K562 (cell line): Measurements from ENCODE around the gene RREB1. TPM values are rescaled to one million over a fixed set of nuclear protein-coding genes. Genes with fewer than 3 reads are reported as not detected.

Source experiments
- ATF1 ChIP-seq, 2 experiments: fragments of 450-650 bp in 1 of 2; IDR thresholded peaks; 2 replicates each; pipeline ENCODE4 v1.6.1; 2016; ENCODE audit warnings: missing compliant biosample characterization in 1 of 2, missing genetic modification characterization in 1 of 2
- HDAC2 ChIP-seq: fragments of 450-650 bp; IDR thresholded peaks from 2 replicates; pipeline ENCODE4 v1.6.1; 2016; ENCODE audit warnings: mild to moderate bottlenecking
- MYBL2 ChIP-seq, 2 experiments: fragments of 450-650 bp in 1 of 2; sonication (generic) in 1 of 2; formaldehyde crosslinking in 1 of 2; IDR thresholded peaks; 2 replicates each; pipeline versions ENCODE4 v1.6.1 to v1.8.1; 2017 to 2022; ENCODE audit warnings: borderline replicate concordance in 1 of 2, inconsistent platforms in 1 of 2, low read depth in 1 of 2, mild to moderate bottlenecking in 1 of 2, missing genetic modification reagents in 1 of 2, moderate library complexity in 1 of 2
- NCOA6 ChIP-seq: fragments of 450-650 bp; IDR thresholded peaks from 2 replicates; pipeline ENCODE4 v1.6.1; 2017; ENCODE audit warnings: mild to moderate bottlenecking
- ZNF316 ChIP-seq: fragments of 450-650 bp; IDR thresholded peaks from 2 replicates; pipeline ENCODE4 v1.6.1; 2016
- ZSCAN32 ChIP-seq: fragments of 450-650 bp; formaldehyde crosslinking; IDR thresholded peaks from 2 replicates; pipeline ENCODE4 v1.4.0; 2020; ENCODE audit warnings: mild to moderate bottlenecking, moderate library complexity
- polyA plus RNA-seq, 8 experiments: library from polyadenylated mRNA; depleted of rRNA in 4 of 8; stranded (reverse) in 5 of 8; unstranded in 3 of 8; fragments of >200 nt; fragmentation: Nextera tagmentation in 2 of 8; fragmentation: Illumina TruSeq in 1 of 8; extraction: Ambion mirVana in 2 of 8; extraction: Trizol in 1 of 8; gene quantifications; 2 replicates each; pipeline versions ENCODE4 v1.2.1 to v1.2.3, GENCODE V29; 2011 to 2014; ENCODE audit warnings: inconsistent platforms in 1 of 8, missing spikeins in 1 of 8
- total RNA-seq, 7 experiments: library from RNA; depleted of rRNA in 6 of 7; stranded (reverse); fragments of >200 nt in 6 of 7; fragmentation: Illumina TruSeq in 2 of 7; extraction: Trizol in 2 of 7; gene quantifications; 2 replicates each; pipeline versions ENCODE4 v1.2.1 to v1.2.3, GENCODE V29; 2011 to 2021; ENCODE audit warnings: low replicate concordance in 1 of 7
- TF ChIP-seq, protein P1 (sequence below): fragments of 450-650 bp; formaldehyde crosslinking; IDR thresholded peaks from 2 replicates; pipeline ENCODE4 v1.4.0; 2022; ENCODE audit warnings: mild to moderate bottlenecking, moderate library complexity
- TF ChIP-seq, protein P2 (sequence below): sonication (generic); formaldehyde crosslinking; IDR thresholded peaks from 2 replicates; pipeline ENCODE4 v1.8.0; 2022; ENCODE audit warnings: missing genetic modification reagents, mild to moderate bottlenecking, borderline replicate concordance
- TF ChIP-seq, protein P3 (sequence below): sonication (generic); formaldehyde crosslinking; IDR thresholded peaks from 2 replicates; pipeline ENCODE4 v1.8.0; 2023; ENCODE audit warnings: missing genetic modification reagents, mild to moderate bottlenecking, borderline replicate concordance
- TF ChIP-seq, protein P4 (sequence below): fragments of 450-650 bp; formaldehyde crosslinking; IDR thresholded peaks from 2 replicates; pipeline ENCODE4 v1.4.0; 2022; ENCODE audit warnings: missing genetic modification characterization
- TF ChIP-seq, protein P5 (sequence below): fragments of 250-450 bp; sonication (Bioruptor Pico); IDR thresholded peaks from 2 replicates; pipeline ENCODE4 v1.5.1; 2021; ENCODE audit warnings: mild to moderate bottlenecking
- TF ChIP-seq, protein P6 (sequence below): fragments of 250-450 bp; sonication (Bioruptor Pico); IDR thresholded peaks from 2 replicates; pipeline ENCODE4 v1.5.0; 2021; ENCODE audit warnings: mild to moderate bottlenecking, borderline replicate concordance

Gene RREB1
- total and polyA plus RNA-seq, 9 of the 15 experiments (the other 6 are each of a cell fraction or from before 2014, with no cell fraction given): 3.3 to 64.2 (median 19.3) TPM

DNA sequence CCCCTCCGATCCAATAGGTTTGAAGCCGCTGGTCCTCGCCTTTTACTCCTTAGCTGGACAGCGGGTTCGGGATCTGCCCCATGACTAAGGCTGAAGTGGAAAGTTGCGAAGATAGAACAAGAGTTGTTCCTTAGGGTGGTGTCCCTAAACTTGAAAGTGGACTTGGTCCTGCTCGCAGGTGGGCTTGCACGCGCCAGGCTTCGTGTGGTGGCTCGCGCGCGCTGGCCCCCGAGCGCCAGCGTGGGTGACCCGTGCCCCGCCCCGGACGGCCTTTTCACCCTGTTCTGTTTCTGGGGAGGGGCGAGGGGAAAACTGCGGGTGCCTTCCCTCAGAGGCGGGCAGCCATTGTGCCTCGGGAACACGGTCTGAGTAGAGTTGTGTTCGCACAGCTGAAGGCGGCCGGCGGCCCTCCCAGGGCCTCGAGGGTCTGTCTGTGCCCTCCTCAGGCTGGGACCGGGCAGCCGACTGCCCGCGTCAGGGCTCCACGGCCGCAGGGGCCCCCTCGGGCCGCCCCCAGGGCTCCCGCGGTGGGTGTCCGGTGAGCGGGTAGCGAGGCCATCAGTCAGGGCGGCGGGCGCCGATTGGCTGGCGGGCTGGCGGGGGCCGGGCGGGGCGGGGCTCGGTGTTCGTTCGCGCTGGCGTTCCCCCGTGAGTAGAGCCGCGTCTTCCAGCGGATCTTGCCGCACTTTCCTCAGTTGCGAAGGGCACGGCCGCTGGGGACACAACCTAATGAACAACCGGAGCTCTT, 33.0 kb downstream of the RREB1 start (continued):
- TF ChIP-seq, protein P1, sequence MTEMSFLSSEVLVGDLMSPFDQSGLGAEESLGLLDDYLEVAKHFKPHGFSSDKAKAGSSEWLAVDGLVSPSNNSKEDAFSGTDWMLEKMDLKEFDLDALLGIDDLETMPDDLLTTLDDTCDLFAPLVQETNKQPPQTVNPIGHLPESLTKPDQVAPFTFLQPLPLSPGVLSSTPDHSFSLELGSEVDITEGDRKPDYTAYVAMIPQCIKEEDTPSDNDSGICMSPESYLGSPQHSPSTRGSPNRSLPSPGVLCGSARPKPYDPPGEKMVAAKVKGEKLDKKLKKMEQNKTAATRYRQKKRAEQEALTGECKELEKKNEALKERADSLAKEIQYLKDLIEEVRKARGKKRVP: no peak; the same call in 1 of the 2 replicates
- TF ChIP-seq ZSCAN32 (0 out of 2 replicates have a peak, but pooled peaks have one; percentile 7), ZNF316 (no peak), MYBL2 (IDR thresholded peaks at IDR 0.05; ENCODE audit: low read depth) (no peak), MYBL2 (CRISPR knock-in tag; IDR thresholded peaks at IDR 0.05; ENCODE audit: borderline replicate concordance) (no peak), NCOA6 (no peak), ATF1 (CRISPR knock-in tag; IDR thresholded peaks at IDR 0.05) (no peak), ATF1 (tag; IDR thresholded peaks at IDR 0.05) (peak; percentile 74), HDAC2 (peak; percentile 52; the same call in 1 of the 2 replicates)
- TF ChIP-seq, protein P2, sequence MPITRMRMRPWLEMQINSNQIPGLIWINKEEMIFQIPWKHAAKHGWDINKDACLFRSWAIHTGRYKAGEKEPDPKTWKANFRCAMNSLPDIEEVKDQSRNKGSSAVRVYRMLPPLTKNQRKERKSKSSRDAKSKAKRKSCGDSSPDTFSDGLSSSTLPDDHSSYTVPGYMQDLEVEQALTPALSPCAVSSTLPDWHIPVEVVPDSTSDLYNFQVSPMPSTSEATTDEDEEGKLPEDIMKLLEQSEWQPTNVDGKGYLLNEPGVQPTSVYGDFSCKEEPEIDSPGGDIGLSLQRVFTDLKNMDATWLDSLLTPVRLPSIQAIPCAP (CRISPR knock-in tag): no peak
- TF ChIP-seq, protein P3, sequence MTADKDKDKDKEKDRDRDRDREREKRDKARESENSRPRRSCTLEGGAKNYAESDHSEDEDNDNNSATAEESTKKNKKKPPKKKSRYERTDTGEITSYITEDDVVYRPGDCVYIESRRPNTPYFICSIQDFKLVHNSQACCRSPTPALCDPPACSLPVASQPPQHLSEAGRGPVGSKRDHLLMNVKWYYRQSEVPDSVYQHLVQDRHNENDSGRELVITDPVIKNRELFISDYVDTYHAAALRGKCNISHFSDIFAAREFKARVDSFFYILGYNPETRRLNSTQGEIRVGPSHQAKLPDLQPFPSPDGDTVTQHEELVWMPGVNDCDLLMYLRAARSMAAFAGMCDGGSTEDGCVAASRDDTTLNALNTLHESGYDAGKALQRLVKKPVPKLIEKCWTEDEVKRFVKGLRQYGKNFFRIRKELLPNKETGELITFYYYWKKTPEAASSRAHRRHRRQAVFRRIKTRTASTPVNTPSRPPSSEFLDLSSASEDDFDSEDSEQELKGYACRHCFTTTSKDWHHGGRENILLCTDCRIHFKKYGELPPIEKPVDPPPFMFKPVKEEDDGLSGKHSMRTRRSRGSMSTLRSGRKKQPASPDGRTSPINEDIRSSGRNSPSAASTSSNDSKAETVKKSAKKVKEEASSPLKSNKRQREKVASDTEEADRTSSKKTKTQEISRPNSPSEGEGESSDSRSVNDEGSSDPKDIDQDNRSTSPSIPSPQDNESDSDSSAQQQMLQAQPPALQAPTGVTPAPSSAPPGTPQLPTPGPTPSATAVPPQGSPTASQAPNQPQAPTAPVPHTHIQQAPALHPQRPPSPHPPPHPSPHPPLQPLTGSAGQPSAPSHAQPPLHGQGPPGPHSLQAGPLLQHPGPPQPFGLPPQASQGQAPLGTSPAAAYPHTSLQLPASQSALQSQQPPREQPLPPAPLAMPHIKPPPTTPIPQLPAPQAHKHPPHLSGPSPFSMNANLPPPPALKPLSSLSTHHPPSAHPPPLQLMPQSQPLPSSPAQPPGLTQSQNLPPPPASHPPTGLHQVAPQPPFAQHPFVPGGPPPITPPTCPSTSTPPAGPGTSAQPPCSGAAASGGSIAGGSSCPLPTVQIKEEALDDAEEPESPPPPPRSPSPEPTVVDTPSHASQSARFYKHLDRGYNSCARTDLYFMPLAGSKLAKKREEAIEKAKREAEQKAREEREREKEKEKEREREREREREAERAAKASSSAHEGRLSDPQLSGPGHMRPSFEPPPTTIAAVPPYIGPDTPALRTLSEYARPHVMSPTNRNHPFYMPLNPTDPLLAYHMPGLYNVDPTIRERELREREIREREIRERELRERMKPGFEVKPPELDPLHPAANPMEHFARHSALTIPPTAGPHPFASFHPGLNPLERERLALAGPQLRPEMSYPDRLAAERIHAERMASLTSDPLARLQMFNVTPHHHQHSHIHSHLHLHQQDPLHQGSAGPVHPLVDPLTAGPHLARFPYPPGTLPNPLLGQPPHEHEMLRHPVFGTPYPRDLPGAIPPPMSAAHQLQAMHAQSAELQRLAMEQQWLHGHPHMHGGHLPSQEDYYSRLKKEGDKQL (CRISPR knock-in tag): no peak
- TF ChIP-seq, protein P4, sequence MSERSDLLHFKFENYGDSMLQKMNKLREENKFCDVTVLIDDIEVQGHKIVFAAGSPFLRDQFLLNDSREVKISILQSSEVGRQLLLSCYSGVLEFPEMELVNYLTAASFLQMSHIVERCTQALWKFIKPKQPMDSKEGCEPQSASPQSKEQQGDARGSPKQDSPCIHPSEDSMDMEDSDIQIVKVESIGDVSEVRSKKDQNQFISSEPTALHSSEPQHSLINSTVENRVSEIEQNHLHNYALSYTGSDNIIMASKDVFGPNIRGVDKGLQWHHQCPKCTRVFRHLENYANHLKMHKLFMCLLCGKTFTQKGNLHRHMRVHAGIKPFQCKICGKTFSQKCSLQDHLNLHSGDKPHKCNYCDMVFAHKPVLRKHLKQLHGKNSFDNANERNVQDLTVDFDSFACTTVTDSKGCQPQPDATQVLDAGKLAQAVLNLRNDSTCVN (CRISPR knock-in tag): no peak
- TF ChIP-seq, protein P5, sequence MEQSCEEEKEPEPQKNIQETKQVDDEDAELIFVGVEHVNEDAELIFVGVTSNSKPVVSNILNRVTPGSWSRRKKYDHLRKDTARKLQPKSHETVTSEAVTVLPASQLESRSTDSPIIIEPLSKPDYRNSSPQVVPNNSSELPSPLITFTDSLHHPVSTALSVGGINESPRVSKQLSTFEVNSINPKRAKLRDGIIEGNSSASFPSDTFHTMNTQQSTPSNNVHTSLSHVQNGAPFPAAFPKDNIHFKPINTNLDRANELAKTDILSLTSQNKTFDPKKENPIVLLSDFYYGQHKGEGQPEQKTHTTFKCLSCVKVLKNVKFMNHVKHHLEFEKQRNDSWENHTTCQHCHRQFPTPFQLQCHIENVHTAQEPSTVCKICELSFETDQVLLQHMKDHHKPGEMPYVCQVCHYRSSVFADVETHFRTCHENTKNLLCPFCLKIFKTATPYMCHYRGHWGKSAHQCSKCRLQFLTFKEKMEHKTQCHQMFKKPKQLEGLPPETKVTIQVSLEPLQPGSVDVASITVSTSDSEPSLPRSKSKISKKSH (CRISPR knock-in tag): no peak
- TF ChIP-seq, protein P6, sequence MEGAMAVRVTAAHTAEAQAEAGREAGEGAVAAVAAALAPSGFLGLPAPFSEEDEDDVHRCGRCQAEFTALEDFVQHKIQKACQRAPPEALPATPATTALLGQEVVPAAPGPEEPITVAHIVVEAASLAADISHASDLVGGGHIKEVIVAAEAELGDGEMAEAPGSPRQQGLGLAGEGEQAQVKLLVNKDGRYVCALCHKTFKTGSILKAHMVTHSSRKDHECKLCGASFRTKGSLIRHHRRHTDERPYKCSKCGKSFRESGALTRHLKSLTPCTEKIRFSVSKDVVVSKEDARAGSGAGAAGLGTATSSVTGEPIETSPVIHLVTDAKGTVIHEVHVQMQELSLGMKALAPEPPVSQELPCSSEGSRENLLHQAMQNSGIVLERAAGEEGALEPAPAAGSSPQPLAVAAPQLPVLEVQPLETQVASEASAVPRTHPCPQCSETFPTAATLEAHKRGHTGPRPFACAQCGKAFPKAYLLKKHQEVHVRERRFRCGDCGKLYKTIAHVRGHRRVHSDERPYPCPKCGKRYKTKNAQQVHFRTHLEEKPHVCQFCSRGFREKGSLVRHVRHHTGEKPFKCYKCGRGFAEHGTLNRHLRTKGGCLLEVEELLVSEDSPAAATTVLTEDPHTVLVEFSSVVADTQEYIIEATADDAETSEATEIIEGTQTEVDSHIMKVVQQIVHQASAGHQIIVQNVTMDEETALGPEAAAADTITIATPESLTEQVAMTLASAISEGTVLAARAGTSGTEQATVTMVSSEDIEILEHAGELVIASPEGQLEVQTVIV (CRISPR knock-in tag): no peak
